Measurements from ENCODE around the gene TRAFD1.

DNA sequence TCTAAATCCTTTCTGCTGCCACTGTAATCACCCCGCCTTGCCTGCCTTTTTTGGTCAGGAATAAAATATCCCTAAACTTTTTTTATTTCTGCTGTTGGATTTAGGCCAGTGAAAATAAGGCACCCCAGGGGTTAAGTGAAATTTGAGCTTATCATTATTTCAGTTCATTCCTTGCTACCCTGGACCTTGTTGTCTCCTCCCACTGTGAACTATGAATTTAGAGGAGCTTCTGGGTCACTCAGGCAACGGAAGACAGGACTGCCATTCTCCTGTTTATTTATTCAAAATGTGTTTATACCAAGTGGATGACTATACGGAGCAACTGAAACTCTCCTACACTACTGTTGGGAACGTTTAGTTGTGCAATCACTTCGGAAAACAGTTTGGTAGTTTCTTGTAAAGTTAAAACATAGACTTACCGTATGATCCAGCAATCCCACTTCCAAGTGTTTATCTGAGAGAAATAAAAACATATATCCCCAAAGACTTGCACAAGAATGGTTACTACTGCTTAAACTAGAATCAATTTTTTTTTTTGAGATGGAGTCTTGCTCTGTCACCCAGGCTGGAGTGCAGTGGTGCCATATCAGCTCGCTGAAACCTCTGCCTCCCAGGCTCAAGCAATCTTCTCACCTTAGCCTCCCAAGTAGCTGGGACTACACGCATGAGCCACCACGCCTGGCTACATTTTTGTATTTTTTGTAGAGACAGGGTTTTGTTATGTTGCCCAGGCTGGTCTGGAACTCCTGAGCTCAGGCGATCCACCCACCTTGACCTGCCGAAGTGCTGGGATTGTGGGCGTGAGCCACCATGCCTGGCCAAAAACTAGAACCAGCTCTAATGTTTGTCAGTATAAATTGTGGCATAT is 2.3 kb upstream of the TRAFD1 start:
- no peak for TF ChIP-seq GATA2 (IDR thresholded peaks at IDR 0.05; ENCODE audit: low read depth, low read length)
- no peak for TF ChIP-seq GATA3 (IDR thresholded peaks at IDR 0.05; ENCODE audit: low read depth, low read length)

Measured in SH-SY5Y (cell line).